Measurements from ENCODE around the gene LRRC46.

LRRC46 gene, protein sequence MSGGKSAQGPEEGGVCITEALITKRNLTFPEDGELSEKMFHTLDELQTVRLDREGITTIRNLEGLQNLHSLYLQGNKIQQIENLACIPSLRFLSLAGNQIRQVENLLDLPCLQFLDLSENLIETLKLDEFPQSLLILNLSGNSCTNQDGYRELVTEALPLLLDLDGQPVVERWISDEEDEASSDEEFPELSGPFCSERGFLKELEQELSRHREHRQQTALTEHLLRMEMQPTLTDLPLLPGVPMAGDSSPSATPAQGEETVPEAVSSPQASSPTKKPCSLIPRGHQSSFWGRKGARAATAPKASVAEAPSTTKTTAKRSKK

DNA sequence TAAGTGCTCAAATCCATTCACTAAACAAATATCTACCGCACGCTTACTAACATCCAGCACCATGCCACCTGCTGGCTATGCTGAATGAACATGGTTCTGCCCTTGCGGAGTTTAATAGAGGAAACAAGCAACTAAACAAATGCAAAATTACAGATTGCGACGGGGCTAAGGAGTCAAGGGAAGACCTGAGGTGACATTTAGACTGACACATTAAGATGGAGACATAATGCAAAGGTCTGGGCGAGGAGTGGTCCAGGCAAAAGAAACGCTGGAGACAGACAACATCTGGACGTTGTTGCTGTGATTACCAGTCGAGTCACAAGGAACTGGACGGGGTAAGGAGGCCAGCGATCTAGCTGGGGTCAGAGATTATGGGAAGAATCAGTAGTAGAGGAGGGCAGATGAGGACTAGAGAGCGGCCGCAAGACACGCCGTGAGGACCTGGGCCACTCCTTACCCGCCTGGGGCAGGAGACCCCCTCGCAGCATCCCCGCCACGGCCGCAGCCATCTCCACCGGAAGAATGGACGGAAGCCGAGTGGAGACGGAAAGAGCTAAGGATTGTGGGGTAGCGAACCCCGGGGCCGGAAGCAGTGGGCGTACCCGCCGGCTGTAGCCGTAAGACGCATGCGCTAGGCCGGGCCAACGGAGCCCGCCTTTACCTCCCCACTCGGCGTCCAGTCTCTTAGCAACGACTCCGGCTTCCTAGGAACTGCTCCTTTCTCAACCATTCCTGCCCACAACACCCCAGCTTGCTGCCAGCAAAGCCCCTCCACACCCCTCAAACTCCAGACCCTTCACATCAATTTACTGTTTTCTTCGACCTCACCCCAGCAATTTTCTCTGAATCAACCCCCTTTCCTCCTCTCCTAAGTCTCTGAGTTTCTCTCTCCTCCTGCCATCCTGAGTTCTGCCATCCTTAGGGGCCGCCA, at the start of gene LRRC46, which contains the start of gene MRPL10:
Gene LRRC46, plus strand, starts transcription at position 668 of the 931 bp plus-strand sequence. CDS start 320 bp downstream, outside the sequence.
Gene MRPL10, minus strand, starts transcription at position 539 of the 931 bp plus-strand sequence. Its CDS starts 30 bp downstream, at position 509.
- DNase-seq (ENCODE audit: low read depth): peak; percentile 90

DNA sequence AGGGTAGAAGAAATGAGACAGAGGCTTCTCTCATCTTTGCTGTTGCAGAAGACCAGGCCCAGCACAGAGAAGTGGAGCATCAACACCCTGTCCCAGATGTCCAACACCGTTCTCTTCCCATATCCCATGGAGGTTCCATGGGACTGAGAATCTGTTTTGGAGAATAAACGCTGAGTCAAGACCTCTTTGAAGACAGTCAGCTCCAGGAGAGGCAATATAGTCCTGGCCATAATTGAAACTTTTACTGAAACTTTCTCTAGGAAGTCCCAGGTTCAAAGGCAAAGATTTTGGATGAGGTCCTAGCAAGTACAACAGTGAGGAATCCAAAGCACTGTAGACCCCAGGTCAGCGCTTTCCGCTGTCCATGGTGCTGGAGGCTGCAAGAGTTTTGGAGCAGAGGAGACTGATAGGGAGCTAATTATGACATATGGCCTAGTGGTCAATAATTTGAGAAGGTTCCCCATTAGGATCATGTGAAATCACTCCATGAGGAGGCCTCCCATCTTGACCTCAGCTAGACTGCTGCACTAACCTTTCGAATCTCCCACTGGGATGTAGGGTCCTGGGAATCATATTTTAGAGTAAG, 45.8 kb upstream of the LRRC46 start:
- DNase-seq (ENCODE audit: low read depth): no peak

DNA sequence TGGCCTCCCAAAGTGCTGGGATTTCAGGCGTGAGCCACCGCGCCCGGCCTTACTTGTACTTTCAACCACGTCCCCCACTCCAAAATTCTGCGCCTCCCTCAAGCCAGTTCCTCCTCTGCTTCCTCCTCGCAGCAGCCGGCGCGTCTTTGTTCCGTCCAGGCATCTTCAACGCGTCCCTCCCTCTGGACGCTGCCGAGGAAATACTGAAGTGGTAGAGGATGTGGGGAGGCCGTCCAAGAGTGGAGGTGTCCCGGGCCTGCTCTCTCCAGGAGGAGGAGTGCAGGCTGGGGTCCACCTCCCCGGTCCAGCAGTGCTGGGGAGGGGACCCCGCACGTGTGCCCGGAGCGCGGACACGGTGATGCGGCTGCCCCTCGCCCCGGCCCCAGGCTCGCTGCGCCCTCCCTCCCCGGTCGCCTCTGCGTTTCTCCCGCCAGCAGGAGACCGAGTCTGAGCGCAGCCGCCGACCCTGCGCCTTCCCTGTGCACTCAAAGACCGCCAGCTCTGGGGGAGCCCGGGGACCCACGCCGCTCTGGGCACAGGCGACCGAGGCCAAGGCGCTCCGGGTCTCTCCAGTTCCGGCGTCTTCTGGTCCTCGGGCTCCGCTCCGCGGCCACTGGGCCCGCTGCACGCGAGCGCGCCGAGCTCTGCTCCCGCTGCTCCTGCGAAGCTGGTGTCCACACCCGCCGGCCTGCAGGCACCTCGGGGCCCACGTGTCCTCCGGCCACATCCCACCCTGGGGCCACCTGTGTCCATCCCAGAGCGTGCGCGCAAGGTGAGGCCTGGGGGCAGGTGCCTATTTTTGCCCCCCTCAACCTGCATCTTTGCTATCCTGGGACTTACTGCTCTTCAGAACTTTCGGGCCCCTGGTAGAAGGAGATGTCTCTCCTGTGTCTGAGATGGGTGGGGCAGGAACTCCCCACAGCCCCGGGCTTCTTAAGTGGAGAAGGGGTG, 41.6 kb upstream of the LRRC46 start:
- peak; percentile 47 for DNase-seq (ENCODE audit: low read depth)

DNA sequence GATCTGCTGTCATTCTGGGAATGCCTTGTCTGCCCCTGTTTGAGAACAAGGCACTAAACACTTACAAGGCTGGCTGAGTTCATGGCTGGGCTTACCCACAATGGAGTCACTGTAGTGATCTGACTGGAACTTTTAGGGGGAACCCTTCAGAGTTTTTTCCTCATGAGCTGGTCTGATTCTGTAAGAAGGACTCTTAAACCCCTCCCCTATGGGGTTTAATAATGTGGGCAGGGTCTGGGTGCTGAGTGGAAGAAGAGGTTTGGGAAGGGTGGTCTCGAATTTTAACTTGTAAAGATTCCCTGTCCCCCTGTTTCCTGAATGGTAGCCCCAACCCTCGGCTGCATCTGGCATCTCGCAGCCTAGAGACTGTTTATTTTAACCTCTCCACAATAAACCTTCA, 40.4 kb upstream of the LRRC46 start:
- DNase-seq (ENCODE audit: low read depth): no peak

DNA sequence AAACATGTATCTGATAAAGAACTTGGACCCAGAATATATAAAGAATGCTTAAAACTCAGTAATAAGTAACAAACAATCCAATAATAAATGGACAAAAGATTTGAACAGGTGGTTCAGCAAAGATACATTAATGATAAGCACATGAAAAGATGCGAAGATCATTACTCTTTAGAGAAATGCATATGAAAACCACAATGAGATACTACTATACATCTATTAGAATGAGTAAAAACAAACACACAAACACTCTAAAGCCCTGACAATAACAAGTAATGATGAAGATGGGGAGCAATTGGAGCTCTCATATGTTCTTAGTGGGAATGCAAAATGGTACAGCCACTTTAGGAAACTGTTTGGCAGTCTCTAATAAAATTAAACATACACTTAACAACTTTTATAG, 39.0 kb upstream of the LRRC46 start:
- DNase-seq (ENCODE audit: low read depth): no peak

DNA sequence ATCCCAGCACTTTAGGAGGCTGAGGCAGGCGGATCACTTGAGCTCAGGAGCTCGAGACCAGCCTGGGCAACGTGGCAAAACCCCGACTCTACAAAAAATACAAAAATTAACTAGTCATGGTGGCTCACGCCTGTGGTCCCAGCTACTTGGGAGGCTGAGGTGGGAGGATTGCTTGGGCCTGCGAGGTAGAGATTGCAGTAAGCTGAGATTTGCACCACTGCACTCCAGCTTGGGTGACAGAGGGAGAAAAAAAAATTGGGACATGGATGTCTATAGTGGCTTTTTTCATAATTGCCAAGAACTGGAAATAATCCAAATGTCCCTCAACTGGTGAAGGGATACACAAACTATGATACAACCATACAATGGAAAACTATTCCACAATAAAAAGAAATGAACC, 38.5 kb upstream of the LRRC46 start:
- no peak for DNase-seq (ENCODE audit: low read depth)

DNA sequence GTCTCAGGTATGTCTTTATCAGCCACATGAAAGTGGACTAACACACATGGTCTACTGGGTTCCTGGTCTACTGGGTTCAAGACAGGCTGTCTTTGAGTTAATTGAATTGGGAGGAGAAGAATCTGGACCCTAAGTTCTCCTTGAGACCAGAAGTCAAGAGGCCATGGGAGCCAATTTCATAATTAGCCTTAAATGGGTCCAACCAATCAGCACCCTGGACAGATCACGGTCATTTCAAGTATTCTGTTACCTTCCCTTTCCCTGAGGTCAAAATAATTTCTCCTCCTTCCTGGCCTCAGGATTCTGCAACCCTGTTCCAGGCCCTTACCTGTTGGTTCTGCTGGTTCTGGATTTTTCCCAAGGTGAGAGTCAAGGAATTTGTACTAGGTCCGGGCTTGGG, 33.7 kb upstream of the LRRC46 start:
- no peak for DNase-seq (ENCODE audit: low read depth)

DNA sequence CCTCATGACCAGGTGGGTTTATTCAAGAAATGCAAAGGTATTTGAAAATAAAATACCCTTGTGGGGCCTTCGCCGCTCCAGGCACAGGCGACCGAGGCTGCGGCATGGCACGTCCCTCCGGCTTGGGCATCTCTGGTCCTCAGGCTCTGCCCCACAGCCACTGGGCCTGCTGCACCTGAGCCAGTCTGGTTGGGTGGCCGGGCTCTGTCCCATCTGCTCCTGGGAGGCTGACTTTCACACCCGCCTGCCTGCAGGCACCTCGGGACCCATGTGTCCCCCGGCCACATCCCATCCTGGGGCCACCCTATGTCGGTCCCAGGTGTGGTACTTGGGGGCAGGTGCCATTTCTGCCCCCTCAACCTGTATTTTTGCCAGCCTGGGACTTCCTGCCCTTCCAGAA, 30.8 kb upstream of the LRRC46 start:
- no peak for DNase-seq (ENCODE audit: low read depth)

DNA sequence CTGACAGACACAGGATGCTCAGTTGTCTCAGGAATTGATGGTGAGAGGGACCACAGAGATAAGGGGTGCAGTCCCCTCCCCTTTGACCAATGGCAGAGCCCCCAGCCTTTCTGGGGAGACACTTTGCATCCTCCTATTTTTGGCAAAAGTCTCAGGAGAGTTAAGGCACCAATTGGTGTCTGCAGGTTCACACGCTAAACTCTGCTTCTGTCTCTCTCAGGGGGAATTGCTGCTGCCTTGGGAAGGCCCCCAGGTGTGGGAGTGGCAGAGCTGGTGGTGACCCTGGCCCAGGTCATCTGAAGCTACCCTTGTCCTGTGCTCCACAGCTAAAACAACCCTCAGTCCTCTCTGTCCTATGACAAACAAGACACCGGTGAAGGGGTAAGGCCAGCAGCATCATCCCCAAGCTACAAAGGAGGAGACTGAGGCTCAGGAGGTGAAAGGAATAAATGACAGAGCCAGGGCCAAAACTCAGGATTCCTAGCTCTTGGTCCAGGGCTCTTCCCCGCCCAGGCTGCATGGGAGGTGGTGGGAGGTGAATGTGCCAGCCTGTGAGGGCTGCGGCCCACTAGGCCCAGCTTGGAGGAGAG, 30.2 kb upstream of the LRRC46 start:
- DNase-seq (ENCODE audit: low read depth): no peak

DNA sequence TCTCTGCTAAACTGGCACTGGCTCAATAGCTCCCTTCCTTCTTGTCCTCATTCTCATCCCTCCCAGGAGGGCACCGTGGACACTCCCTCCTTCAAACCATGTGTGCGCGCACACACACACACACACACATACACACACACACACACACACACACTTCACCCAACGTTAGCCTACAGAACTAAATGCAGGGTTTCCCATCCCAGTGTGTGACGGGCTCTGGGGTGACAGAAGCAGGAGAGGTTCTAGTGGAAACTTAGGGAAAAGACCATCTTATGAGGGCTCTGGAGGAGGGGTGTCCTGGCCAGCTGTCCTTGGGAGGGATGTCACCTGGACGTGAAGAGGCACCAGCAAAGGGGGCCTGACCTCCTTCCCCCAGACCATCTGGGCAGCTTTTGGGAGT, 29.6 kb upstream of the LRRC46 start:
- no peak for DNase-seq (ENCODE audit: low read depth)

DNA sequence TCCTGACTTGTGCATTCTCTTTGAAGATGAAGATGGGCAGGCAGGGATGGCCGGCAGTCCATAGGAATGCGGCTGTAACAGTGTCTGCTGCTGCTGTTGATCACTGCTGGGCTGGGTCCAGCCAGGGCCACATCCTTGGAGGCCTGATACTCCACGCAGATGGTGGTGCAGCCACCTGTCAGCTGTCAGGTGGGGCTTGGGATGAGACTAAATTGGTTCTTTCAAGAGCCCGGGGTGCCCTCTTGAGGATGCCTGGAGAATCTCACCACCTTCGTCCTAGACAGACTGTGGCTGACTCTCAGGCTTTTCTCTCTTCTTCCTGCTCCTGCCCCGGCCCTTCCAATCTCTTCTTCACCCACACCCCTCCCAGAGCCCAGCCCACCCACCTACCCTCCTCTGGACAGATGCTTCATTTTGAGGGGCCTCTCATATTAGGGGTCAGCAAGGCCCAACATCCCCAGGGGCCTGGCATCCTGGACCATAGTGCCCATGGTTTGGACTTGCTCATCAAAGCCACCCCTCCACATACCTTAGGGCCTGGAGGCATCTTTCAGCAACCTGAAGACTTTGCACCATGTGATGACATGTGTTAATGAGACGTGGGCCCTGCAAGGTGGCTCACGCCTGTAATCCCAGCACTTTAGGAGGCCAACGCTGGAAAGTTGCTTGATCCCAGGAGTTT, 29.0 kb upstream of the LRRC46 start:
- peak; percentile 34 for DNase-seq (ENCODE audit: low read depth)

DNA sequence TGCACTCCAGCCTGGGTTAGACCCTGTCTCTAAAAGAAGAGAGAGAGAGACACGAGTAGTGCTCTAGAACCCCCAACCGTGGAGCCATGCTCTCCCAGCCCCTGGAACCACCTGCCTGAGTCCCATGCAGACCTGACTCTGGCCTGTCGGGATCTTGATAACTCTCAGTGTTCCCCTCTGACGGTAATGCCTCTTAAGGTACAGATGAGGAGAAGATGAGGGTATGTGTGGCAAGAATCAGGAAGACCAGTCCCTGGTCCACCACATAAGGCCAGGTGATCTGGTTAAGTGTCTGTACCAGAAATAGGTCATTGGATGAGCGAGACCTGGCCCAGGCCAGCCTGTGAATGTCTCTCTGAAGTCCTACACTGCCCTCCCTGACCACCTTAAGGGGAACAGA, 28.3 kb upstream of the LRRC46 start:
- no peak for DNase-seq (ENCODE audit: low read depth)

DNA sequence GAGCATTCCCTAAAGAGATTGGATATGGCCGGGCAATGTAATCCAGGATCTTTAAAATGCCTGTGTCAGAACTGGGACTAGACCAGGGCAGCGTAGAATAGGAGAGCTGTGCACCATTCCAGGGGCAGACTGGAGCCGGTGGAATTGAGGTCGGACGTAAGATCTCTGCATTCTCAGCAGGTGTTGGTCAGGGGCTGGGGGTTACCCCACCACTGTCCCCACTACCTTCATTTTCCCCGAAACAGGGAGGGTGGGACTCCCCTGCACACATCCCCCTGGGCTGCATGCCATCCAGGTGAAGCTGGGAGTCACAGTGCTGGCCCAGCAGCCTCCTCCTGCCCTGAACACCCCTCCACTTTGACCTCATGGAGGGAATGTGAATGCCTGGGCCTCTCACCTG, 27.7 kb upstream of the LRRC46 start:
- DNase-seq (ENCODE audit: low read depth): no peak

DNA sequence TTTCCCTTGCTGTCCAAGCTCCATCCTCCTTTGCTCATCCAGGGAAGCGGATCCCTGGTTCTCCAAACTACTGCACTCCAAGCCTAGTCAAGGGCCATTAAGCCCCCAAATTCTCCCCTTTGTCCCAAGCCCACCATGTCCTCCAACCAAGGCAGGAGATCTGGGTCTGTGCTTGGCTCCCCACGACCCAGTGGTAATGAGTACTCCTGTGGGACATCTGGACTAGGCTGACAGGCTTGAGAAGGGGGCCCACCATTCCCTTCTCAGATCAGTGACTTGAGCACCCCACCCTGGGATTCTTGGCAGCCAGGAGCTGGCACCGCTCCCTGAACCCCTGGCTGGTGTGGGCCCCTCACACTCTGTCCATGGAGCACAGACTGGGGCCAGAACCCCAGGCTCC, 27.0 kb upstream of the LRRC46 start:
- DNase-seq (ENCODE audit: low read depth): no peak

DNA sequence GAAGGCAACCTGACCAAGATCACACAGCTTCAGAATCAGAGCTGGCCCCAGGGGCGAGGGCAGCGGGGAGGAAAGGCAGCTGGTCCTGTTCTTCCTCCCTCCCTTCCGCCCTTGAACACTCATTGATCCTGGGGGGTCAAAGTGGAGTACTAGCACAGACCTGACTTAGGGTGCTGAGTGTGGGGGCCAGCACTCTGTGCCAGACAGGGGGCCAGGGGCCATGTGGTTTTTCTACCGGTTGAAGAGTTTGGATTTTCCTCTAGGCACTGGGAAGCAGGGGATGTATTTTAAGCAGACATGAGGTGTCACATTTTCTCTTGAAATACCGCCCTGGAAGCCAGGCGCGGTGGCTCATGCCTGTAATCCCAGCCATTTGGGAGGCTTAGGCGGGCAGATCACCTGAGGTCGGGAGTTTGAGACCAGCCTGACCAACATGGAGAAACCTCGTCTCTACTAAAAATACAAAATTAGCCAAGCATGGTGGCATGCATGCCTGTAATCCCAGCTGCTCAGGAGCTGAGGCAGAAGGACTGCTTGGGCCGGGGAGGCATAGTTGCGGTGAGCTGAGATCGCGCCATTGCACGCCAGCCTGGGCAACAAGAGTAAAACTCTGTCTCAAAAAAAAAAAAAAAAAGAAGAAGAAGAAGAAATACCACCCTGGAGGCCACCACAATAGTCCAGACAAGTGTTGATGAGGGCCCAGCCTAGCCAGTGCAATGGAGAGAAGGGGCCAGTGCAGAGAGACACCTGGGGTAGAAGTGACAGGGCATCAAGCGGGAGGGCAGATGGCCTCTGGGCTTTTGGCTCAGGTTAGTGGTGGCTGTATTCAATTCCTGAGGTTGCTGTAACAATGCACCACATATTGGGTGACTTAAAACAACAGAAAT, 25.2 kb upstream of the LRRC46 start:
- no peak for DNase-seq (ENCODE audit: low read depth)

DNA sequence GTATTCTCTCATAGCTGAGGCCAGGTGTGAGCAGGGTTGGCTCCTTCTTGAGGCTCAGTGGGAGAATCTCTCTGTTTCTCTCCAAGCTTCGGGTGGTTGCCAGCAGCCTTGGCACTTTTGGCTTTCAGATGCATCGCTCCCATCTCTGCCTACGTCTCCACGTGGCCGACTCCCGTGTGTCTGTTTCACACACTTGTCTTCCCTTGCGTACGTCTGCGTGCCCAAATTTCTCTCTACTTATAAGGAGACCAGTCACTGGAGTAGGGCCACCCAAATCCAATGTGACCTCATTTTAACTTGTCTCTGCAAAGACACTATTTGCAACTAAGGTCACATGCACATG, 24.6 kb upstream of the LRRC46 start:
- no peak for DNase-seq (ENCODE audit: low read depth)

DNA sequence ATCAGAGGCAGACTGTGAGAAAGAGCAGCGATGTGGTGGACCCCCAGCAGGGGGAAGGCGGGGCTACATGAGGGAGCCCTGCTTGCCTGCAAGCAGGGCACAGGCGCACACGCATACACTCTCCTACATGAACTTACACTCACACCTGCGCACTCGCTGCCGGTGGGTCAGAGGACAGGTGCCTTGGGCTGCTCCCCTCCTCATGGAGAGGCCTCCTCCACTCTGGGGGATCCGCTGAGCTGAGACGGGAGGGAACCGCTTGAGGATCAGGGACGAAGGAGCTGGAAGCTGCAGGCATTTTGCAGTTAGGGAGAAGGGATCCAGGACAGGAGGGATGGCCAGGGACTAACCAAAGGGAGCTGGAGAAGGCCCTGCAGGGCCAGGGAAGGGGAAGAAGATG, 24.0 kb upstream of the LRRC46 start:
- DNase-seq (ENCODE audit: low read depth): no peak

DNA sequence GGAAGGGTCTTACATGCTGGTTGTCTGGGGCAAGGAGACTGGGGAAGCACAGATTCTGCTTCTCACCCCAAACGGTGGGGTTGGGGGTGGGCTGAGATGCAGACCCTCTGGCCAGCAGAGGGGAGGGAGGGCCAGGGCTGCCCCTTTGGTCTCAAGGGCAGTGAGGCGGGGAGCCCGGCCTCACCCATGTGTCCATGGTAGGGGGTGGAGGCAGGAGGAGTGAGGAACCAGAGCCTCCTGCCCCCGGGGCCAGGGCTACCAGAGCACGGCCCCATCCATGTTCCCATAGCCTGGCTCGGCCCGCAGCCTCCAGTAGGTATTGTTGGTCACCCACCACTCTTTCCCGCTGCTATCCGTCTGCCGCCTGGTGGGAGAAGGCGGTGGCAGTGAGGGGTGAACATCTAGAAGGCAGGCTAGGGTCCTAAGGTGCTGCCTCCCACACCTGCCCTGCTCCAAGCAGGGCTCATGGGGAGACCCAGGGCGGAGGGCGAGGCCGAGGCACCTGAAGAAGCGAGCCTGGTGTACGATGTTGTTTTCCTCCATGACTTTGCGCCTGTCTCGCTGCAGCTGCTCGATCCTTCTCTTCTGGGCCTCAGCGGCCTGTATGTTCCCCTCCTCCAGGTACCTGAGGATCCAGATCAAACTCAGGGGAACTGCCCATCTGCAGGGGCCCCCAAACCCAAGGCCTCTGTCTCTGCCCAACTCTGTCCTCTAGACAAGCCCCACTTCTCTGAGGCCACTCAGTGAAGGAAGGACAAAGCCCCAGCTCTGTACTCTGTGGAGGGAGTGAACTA, 23.2 kb upstream of the LRRC46 start:
- no peak for DNase-seq (ENCODE audit: low read depth)

Data from stimulated activated CD8-positive, alpha-beta memory T cell treated with anti-CD3 and anti-CD28 coated beads, Interleukin-4, amount 100 ng/mL, for 24 hours (primary cell).